GM08714 (cell line): Measurements from ENCODE around the gene VRK1.

Source experiments
- H3K4me3 ChIP-seq: fragments of 200-500 bp; sonication (Bioruptor generic); 2 replicates; pipeline ENCODE4 v1.5.1; 2014; ENCODE audit warnings: mild to moderate bottlenecking, low read length, inconsistent platforms
- ZNF274 ChIP-seq: IDR thresholded peaks from 2 replicates; pipeline ENCODE4 v1.6.1; 2012; ENCODE audit warnings: mild to moderate bottlenecking, low read depth, low read length

VRK1 gene

GRCh38 chr14:96801931-96802330, 4.7 kb downstream of the VRK1 start:
- no peak overlapping the region for H3K4me3 ChIP-seq
- TF ChIP-seq ZNF274 = no peak

- no peak for TF ChIP-seq ZNF274
- no peak overlapping the region for H3K4me3 ChIP-seq
Measured at GRCh38 chr14:96802963-96803362, 5.8 kb downstream of the VRK1 start.

GRCh38 chr14:96803958-96804357, 6.8 kb downstream of the VRK1 start:
- no peak for TF ChIP-seq ZNF274
- no peak overlapping the region for H3K4me3 ChIP-seq

GRCh38 chr14:96804895-96805294, 7.7 kb downstream of the VRK1 start:
- no peak overlapping the region for H3K4me3 ChIP-seq
- TF ChIP-seq ZNF274 = no peak

- H3K4me3 ChIP-seq = no peak overlapping the region
- TF ChIP-seq ZNF274 = no peak
Measured at GRCh38 chr14:96805956-96806355, 8.8 kb downstream of the VRK1 start.

GRCh38 chr14:96806836-96807235, 9.7 kb downstream of the VRK1 start:
- TF ChIP-seq ZNF274 = no peak
- H3K4me3 ChIP-seq = no peak overlapping the region

GRCh38 chr14:96808619-96809406, 11.6 kb downstream of the VRK1 start:
- no peak overlapping the region for H3K4me3 ChIP-seq
- TF ChIP-seq ZNF274 = no peak

GRCh38 chr14:96811265-96811664, 14.1 kb downstream of the VRK1 start:
- TF ChIP-seq ZNF274 = no peak
- H3K4me3 ChIP-seq = no peak overlapping the region

- H3K4me3 ChIP-seq = no peak overlapping the region
- TF ChIP-seq ZNF274 = no peak
Measured at GRCh38 chr14:96811985-96812667, 14.9 kb downstream of the VRK1 start.

- no peak overlapping the region for H3K4me3 ChIP-seq
- TF ChIP-seq ZNF274 = no peak
Measured at GRCh38 chr14:96816281-96816680, 19.1 kb downstream of the VRK1 start.

- TF ChIP-seq ZNF274 = no peak
- H3K4me3 ChIP-seq = no peak overlapping the region
Measured at GRCh38 chr14:96817750-96818666, 20.8 kb downstream of the VRK1 start.

GRCh38 chr14:96821501-96821900, 24.3 kb downstream of the VRK1 start:
- TF ChIP-seq ZNF274 = no peak
- no peak overlapping the region for H3K4me3 ChIP-seq

- H3K4me3 ChIP-seq = no peak overlapping the region
- TF ChIP-seq ZNF274 = no peak
Measured at GRCh38 chr14:96823652-96824051, 26.5 kb downstream of the VRK1 start.

- H3K4me3 ChIP-seq = no peak overlapping the region
- TF ChIP-seq ZNF274 = no peak
Measured at GRCh38 chr14:96824283-96824682, 27.1 kb downstream of the VRK1 start.

GRCh38 chr14:96826818-96827217, 29.6 kb downstream of the VRK1 start:
- H3K4me3 ChIP-seq = no peak overlapping the region
- TF ChIP-seq ZNF274 = no peak
